Mesodermal cell (in vitro differentiated cells): ENCODE measurements around the gene TMEM119.
"Not testable (repeated sequence)": the region's sequence is repeated elsewhere in the genome, so short reads cannot be mapped to it uniquely, and the experiment has no call there.

Source experiments
- H3K27ac ChIP-seq: 2 replicates; pipeline ENCODE4 v1.7.0; 2013; ENCODE audit warnings: mild to moderate bottlenecking, low read depth, low read length, moderate library complexity; ENCODE audit not compliant: severe bottlenecking
- H3K36me3 ChIP-seq: 2 replicates; pipeline ENCODE4 v1.7.1; 2013; ENCODE audit warnings: mild to moderate bottlenecking, low read length, moderate library complexity; ENCODE audit not compliant: control insufficient read depth, insufficient read depth
- H3K4me1 ChIP-seq: one replicate; pipeline ENCODE4 v1.7.1; 2013; ENCODE audit warnings: mild to moderate bottlenecking, low read length; ENCODE audit not compliant: insufficient read depth, control insufficient read depth, poor library complexity, severe bottlenecking
- H3K4me3 ChIP-seq: 2 replicates; pipeline ENCODE4 v1.7.0; 2013; ENCODE audit warnings: low read length, control low read depth, mild to moderate bottlenecking; ENCODE audit not compliant: insufficient read depth, poor library complexity, severe bottlenecking; ENCODE audit errors: extremely low read depth
- H3K9me3 ChIP-seq: 2 replicates; pipeline ENCODE4 v1.7.1; 2013; ENCODE audit warnings: mild to moderate bottlenecking, low read length, moderate library complexity; ENCODE audit not compliant: control insufficient read depth
- WGBS, 2 experiments: methylation state at CpG; one replicate each; pipeline ENCODE4 v1.1.5; 2013; ENCODE audit warnings: missing lambda C conversion rate in 2 of 2; ENCODE audit not compliant: insufficient coverage in 2 of 2; 5-methylcytosine and 5-hydroxymethylcytosine counted together

Gene TMEM119

DNA sequence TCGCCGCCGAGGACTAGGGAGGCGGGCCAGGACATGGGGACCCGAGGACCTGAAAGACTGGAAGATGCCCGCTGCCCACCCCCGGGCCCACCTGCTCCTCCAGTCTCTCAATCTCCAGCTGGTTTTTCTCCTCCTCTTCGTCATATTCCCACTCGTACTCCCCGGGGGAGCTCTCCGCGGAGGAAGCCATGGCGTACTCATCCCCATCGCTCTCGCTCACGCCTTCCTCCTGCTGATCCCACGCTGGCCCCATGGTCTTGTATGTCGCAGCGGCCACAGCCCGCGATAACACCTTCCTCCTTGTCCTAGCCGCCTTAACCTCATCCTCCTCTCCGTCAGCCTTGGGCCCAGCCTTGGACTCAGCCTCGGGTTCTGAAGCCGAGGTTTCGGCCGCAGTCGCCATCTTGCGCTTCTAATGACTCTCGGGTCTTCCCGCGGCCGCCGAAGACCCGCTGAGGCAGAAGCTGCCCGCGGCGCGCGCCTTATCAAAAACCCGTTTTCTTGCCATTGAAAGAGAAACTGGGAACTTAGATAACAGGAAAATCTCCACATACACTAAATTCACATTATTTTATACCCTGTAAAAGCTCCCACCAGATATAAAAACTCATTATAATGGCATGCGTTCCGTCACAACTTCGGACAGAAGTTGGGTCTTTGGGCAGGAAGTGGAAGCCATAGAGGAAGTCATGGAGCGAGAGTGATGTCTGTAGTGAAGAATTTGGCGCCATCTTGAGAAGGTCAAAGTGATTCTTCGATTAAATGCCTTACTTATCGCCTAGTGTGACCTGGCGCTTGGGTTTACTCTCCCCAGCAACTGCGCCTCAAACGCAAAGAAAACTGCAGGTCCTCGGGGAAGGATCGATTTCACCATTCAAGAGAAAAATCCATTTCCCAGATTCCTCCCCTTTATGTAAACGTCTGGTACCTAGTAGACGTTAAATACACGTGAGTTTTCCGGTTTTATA lies 36.8 kb downstream of the TMEM119 start, which contains the start of gene SART3:
TSS of gene SART3 (minus strand) at position 422 of the 968 bp plus-strand sequence. CDS start at position 403, 19 bp downstream.
- peak within 1 kb of the TSS; percentile 99 for H3K27ac ChIP-seq
- H3K36me3 ChIP-seq, result peaks cover 52% of the 10 kb centered on the region
- peak within 1 kb of the TSS; percentile 98 for H3K4me3 ChIP-seq
- H3K4me1 ChIP-seq, result peaks cover 3% of the 10 kb centered on the region
- no peaks in the 10 kb centered on the region for H3K9me3 ChIP-seq
- WGBS, 2 experiments, result 0% methylated on average over 39 to 43 of the region's 57 CpGs

DNA sequence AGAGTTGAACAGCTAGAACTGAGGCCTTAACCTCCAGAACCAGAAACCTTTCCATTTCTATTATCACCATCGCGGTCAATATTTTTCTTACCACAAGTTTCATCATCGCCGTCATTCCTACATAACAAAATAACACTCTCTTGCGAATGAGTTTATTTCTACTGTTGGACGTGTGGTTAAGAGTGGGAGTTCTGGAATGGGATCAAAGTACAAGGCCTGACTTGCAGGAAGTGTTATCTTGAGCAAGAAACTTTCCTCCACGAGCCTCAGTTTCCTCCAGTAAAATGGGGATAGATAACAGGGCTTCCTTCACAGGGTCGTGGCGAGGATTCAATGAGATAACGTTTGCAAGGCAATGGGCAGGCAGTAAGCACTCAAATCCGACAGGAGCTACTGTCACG lies 37.6 kb downstream of the TMEM119 start:
- 0% methylated on average over 6 to 8 of the region's 12 CpGs for WGBS, 2 experiments
- Histone ChIP-seq H3K27ac (peak overlapping the region; percentile 99), H3K4me1 (peaks cover 3% of the 10 kb centered on the region), H3K36me3 (peaks cover 52% of the 10 kb centered on the region), H3K4me3 (peak overlapping the region; percentile 98), H3K9me3 (no peaks in the 10 kb centered on the region)

DNA sequence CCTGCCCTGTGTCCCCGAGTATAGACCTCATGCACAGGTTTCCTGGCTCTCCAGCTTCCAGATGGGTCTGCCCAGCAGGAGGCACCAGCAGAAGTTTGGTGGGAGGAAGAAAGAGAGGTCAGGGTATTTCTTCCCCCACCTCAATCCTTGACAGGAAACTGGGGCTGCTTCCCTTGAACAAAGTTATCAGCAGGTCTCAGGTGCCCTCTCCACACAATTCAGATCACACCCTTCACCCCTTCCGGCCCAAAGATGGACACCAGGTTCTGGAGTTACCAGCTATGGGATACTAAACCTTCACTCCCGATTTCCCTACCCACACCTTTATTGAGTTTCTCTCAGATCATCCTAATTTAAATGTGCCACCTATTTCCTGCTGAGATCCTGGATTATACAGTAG lies 38.1 kb downstream of the TMEM119 start:
- peak overlapping the region; percentile 98 for H3K4me3 ChIP-seq
- 52 to 92% methylated on average over 1 to 2 of the region's 3 CpGs for WGBS, 2 experiments
- H3K36me3 ChIP-seq, result peaks cover 47% of the 10 kb centered on the region
- H3K4me1 ChIP-seq, result peaks cover 3% of the 10 kb centered on the region
- H3K27ac ChIP-seq, result no peak overlapping the region
- H3K9me3 ChIP-seq, result no peaks in the 10 kb centered on the region

DNA sequence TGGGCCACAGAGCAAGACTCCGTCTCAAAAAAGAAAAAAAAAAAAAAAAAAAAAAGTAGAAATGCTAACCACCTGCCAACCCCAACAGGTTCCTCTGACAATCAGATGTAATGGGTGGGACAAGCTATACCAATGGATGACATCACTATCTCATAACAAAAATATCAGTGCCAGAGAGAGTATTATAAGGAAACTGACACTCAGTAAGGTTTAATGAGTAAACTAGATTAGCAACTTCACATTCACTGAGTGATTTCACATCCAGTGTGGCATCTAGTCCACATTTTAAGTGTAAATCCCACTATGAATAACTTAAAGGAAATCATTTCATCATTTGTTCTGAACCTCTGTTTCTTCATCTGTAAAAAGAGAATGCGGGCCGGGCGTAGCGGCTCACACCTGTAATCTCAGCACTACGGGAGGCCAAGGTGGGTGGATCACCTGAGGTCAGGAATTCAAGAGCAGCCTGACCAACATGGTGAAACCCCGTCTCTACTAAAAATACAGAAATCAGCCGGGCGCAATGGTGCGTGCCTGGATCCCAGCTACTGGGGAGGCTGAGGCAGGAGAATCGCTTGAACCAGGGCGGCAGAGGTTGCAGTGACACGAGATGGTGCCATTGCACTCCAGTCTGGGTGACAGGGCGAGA lies 38.8 kb downstream of the TMEM119 start:
- 97 to 98% methylated on average over 12 of the region's 14 CpGs for WGBS, 2 experiments
- peaks cover 3% of the 10 kb centered on the region for H3K4me1 ChIP-seq
- peaks cover 41% of the 10 kb centered on the region for H3K36me3 ChIP-seq
- H3K4me3 ChIP-seq, result no peak overlapping the region
- H3K9me3 ChIP-seq, result no peaks in the 10 kb centered on the region
- no peak overlapping the region for H3K27ac ChIP-seq

DNA sequence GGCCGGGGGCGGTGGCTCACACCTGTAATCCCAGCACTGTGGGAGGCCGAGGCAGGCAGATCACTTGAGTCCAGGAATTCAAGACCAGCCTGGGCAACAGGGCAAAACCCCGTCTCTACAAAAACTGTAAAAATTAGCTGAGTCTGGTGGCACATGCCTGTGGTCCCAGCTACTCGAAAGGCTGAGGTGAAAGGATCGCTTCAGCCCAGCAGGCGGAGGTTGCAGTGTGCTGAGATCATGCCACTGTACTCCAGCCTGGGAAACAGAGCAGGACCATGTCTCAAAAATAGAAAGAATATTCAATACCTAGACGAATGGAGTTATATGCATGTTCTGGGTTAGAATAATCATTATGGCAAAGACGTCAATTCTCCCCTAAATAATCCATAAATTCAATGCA lies 42.5 kb downstream of the TMEM119 start:
- H3K36me3 ChIP-seq, result peaks cover 42% of the 10 kb centered on the region
- WGBS, 2 experiments, result 91 to 94% methylated on average over 7 of the region's 9 CpGs
- not testable (repeated sequence) for H3K27ac ChIP-seq

DNA sequence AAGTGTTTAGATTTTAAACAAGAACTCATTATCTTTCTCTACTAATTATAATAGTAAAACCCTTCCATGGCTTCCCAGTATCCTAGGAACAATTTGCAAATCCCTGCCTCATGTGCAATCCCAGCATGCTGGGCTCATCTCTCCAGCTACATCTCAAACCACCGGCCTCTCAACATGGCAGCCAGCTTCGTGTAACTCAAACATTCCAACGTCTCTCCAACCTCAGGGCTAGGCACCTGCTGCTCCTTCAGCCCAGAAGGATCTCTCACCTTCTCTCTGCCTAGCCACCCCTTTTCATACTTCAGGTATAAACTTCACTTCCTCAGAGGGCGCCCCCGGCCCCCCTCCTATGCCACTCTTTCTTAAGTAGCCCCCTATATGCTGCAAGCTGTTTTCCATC lies 44.1 kb downstream of the TMEM119 start:
- 90 to 91% methylated on average over 4 to 5 of the region's 5 CpGs for WGBS, 2 experiments

More for the DNA sequence above, 42.5 kb downstream of the TMEM119 start:
- H3K4me1 ChIP-seq, H3K4me3 ChIP-seq, H3K9me3 ChIP-seq: not testable (repeated sequence)

DNA sequence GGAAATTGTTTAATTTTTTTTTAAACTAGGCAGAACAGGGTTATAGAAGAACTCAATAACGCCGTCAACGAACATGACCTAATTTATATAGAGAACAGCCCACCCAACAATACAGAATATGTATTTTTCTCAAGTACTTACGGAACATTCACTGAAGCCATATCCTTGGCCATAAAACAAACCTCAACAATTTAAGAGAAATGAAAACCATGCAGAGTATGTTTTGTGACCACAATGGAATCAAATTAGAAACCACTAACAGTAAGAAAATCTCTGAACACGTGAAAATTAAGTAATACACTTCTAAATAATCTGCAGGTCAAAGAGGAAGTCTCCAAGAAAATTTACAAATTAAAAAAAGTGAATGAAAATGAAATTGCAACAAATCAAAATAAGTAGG lies 46.3 kb downstream of the TMEM119 start:
- WGBS, 2 experiments, result no CpG with 5 or more reads among the region's 5 CpGs
- Histone ChIP-seq H3K27ac (no peak overlapping the region), H3K9me3 (no peaks in the 10 kb centered on the region), H3K4me1 (no peaks in the 10 kb centered on the region), H3K4me3 (no peak overlapping the region), H3K36me3 (peaks cover 45% of the 10 kb centered on the region)

More for the DNA sequence above, 44.1 kb downstream of the TMEM119 start:
- Histone ChIP-seq H3K9me3 (no peaks in the 10 kb centered on the region), H3K4me3 (no peak overlapping the region), H3K4me1 (no peaks in the 10 kb centered on the region), H3K27ac (no peak overlapping the region), H3K36me3 (peaks cover 41% of the 10 kb centered on the region)

DNA sequence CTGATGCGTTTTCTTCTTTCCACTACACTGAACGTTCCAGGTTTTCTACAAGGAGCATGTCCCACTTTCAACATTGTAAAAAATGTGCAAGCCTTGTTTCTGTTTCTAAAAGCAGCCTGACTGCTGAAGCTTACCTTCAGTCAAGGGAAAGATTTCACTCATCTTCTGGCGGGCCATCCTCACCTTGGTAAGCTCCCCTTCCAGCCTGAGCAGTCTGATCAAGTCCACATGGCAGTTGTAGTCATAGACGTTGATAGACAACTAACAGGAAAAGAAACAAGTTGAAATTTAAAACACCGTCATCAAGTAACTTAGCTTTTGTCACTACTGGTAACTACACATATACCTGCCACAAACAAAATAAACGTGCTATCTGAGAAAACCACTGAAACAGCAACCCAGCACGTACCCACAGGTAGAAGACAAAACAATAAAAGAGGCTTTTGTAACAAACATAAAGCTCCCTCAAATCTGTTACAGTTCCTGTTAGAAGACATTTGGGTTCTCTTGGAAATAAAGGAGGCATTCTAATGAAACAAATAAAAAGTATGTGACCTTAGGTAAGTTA lies 48.8 kb downstream of the TMEM119 start:
- Histone ChIP-seq H3K27ac (no peak overlapping the region), H3K4me1 (no peaks in the 10 kb centered on the region), H3K4me3 (no peak overlapping the region), H3K9me3 (no peaks in the 10 kb centered on the region), H3K36me3 (peaks cover 56% of the 10 kb centered on the region)
- 80 to 100% methylated on average over 4 to 5 of the region's 7 CpGs for WGBS, 2 experiments

DNA sequence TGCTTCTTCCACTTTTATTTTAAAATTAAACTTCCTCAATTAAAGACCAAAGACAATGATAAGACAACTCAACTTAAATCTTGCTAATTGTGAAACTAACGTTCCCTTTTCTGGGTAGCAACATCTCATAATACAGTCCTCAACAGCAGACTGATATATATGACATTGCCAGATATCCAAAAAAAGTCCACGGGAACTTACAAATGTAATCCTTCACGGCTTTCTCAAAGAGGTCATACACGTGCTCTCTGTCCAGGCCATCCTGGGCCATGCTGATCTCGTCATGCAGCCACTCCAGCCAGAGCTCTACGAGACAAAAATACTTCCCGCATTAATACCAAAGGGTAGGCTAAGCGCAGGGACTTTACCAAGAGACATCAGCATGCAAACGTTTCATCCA lies 50.2 kb downstream of the TMEM119 start:
- Histone ChIP-seq H3K36me3 (peaks cover 64% of the 10 kb centered on the region), H3K4me3 (no peak overlapping the region), H3K4me1 (no peaks in the 10 kb centered on the region), H3K27ac (no peak overlapping the region), H3K9me3 (no peaks in the 10 kb centered on the region)
- 94 to 98% methylated on average over 8 to 9 of the region's 9 CpGs for WGBS, 2 experiments

DNA sequence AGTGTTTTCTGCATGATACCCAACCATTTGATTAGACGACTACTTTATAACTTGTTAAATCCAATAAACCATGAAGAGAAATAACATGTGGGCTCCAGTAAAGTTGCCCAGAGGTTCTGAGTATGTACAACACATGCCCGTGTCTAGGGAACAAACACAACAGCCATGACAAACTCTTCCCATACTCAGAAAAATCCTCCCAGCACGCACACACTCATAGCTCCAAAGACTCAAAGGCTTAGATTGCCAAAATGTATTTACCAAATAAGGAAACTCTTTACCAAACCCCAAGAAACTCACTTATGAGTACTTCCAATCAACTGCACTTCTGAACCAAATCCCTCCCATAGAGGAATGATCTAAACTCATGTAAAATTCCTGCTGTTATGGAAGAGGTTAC lies 54.2 kb downstream of the TMEM119 start:
- WGBS, 2 experiments, result 94 to 100% methylated on average over 2 of the region's 3 CpGs
- no peaks in the 10 kb centered on the region for H3K9me3 ChIP-seq
- H3K4me1 ChIP-seq, result no peaks in the 10 kb centered on the region
- peaks cover 78% of the 10 kb centered on the region for H3K36me3 ChIP-seq
- H3K27ac ChIP-seq, result no peak overlapping the region
- no peak overlapping the region for H3K4me3 ChIP-seq
